Activated CD8-positive, alpha-beta T cell treated with anti-CD3 and anti-CD28 coated beads for 36 hours (primary cell): ENCODE measurements around the gene RHBDL3. TPM values are rescaled to one million over a fixed set of nuclear protein-coding genes. Genes with fewer than 3 reads are reported as not detected.

Source experiments
- ATAC-seq: fragments of 200-7000 bp; cut with Tn5 transposase; one replicate; pipeline ENCODE4 v1.10.0; 2021; ENCODE audit warnings: mild to moderate bottlenecking, moderate library complexity
- CTCF ChIA-PET: fragments of 350-600 bp; sonication (Branson Sonifier 250); formaldehyde crosslinking; loops from one replicate; lab custom pipeline; 2021; ENCODE audit warnings: antibody characterized with exemption; lab: Charles Lee
- POLR2A ChIA-PET: fragments of 350-600 bp; sonication (Branson Sonifier 250); formaldehyde crosslinking; loops from one replicate; lab custom pipeline; 2021; ENCODE audit warnings: antibody characterized with exemption; lab: Charles Lee
- DNase-seq: peaks from one replicate; pipeline ENCODE4 v3.0.0-alpha.2; 2020
- H3K27ac Mint-ChIP-seq: one replicate; pipeline ENCODE4 v1.8.0; 2021; ENCODE audit warnings: mild to moderate bottlenecking, mixed read lengths
- H3K27me3 Mint-ChIP-seq: one replicate; pipeline ENCODE4 v1.8.0; 2021; ENCODE audit warnings: mixed read lengths
- H3K36me3 Mint-ChIP-seq: one replicate; pipeline ENCODE4 v1.8.0; 2021; ENCODE audit warnings: low read depth, mixed read lengths
- H3K4me1 Mint-ChIP-seq: one replicate; pipeline ENCODE4 v1.8.0; 2021; ENCODE audit warnings: low read depth, mixed read lengths
- H3K4me3 Mint-ChIP-seq: one replicate; pipeline ENCODE4 v1.8.0; 2021; ENCODE audit warnings: mild to moderate bottlenecking, moderate library complexity, mixed read lengths
- H3K9me3 Mint-ChIP-seq: one replicate; pipeline ENCODE4 v1.8.0; 2021; ENCODE audit warnings: mixed read lengths
- CTCF ChIP-seq: fragments of 200-600 bp; IDR thresholded peaks from one replicate; pipeline ENCODE4 v1.8.0; 2022; ENCODE audit warnings: antibody characterized with exemption, mild to moderate bottlenecking
- intact Hi-C: fragments of 100-400 bp; cut with micrococcal nuclease; formaldehyde crosslinking; loops from one replicate; pipeline ENCODE4 v1.10.0; 2022
- microRNA-seq: library from miRNA; unstranded; fragments of <30 nt; microRNA quantifications from one replicate; pipeline ENCODE4 v1.2.0, GENCODE V29; 2022; ENCODE audit warnings: borderline microRNAs expressed, borderline replicate concordance
- total RNA-seq, 2 experiments: library from RNA; stranded (reverse); gene quantifications; one replicate each; pipeline ENCODE4 v1.2.3, GENCODE V29; 2021

The RHBDL3 gene
- total RNA-seq, 2 experiments from 2014 or later: 0.11 TPM; not detected in 1

- no peaks in the 10 kb centered on the region for H3K27me3 Mint-ChIP-seq
- H3K4me1 Mint-ChIP-seq: peaks cover 37% of the 10 kb centered on the region
- H3K36me3 Mint-ChIP-seq: peaks cover 63% of the 10 kb centered on the region
- H3K9me3 Mint-ChIP-seq: no peaks in the 10 kb centered on the region
- H3K27ac Mint-ChIP-seq: peak overlapping the region; percentile 36
- TF ChIP-seq CTCF: no peak
- ChIA-PET POLR2A (no interaction called here), CTCF (no interaction called here)
- DNase-seq (no peak), ATAC-seq (no peak)
- intact Hi-C loops: no loop called here
- H3K4me3 Mint-ChIP-seq: no peak overlapping the region
These were observed 95.6 kb downstream of the RHBDL3 start for GRCh38 chr17:32361270-32361669.

- intact Hi-C loops: no loop called here
- Mint-ChIP-seq H3K36me3 (peaks cover 59% of the 10 kb centered on the region), H3K9me3 (no peaks in the 10 kb centered on the region), H3K27me3 (no peaks in the 10 kb centered on the region), H3K4me1 (peaks cover 42% of the 10 kb centered on the region), H3K27ac (peak overlapping the region; percentile 14), H3K4me3 (no peak overlapping the region)
- DNase-seq (no peak), ATAC-seq (peak; percentile 39)
- ChIA-PET CTCF (interaction anchor here (1.1 kb wide), 2 partner anchors 35 to 107 kb away, joined by 3 read pairs; no protein-coding TSS in a partner anchor), POLR2A (interaction anchor here (0.6 to 1.6 kb wide), 4 partner anchors 11 to 567 kb away, joined by 3 to 6 read pairs (median 4); no protein-coding TSS in a partner anchor)
- TF ChIP-seq CTCF: no peak
These were observed 104.8 kb downstream of the RHBDL3 start for GRCh38 chr17:32370426-32370825.

Small RNA genes lying within 50 kb of the gene (microRNA-seq; reads per million reads assigned to microRNA genes)
- not detected for gene MIR632

Other genes starting within 250 kb of the RHBDL3 start
- gene RHOT1, start 123.3 kb upstream of the RHBDL3 start, total RNA-seq: 10 to 100 TPM; 25.8 to 27.2 TPM
- gene C17orf75, start 76.3 kb downstream of the RHBDL3 start, total RNA-seq: 10 to 100 TPM; 30.8 to 32.7 TPM
- 100 to 1,000 TPM; 189 to 201 TPM for gene ZNF207, start 84.3 kb downstream of the RHBDL3 start, total RNA-seq
- gene PSMD11, start 178.7 kb downstream of the RHBDL3 start, total RNA-seq: 100 to 1,000 TPM; 119 to 130 TPM
- 10 to 100 TPM; 10.2 to 10.5 TPM for gene CDK5R1, start 221.2 kb downstream of the RHBDL3 start, total RNA-seq